ENCODE results near the gene CTRB2.

DNA sequence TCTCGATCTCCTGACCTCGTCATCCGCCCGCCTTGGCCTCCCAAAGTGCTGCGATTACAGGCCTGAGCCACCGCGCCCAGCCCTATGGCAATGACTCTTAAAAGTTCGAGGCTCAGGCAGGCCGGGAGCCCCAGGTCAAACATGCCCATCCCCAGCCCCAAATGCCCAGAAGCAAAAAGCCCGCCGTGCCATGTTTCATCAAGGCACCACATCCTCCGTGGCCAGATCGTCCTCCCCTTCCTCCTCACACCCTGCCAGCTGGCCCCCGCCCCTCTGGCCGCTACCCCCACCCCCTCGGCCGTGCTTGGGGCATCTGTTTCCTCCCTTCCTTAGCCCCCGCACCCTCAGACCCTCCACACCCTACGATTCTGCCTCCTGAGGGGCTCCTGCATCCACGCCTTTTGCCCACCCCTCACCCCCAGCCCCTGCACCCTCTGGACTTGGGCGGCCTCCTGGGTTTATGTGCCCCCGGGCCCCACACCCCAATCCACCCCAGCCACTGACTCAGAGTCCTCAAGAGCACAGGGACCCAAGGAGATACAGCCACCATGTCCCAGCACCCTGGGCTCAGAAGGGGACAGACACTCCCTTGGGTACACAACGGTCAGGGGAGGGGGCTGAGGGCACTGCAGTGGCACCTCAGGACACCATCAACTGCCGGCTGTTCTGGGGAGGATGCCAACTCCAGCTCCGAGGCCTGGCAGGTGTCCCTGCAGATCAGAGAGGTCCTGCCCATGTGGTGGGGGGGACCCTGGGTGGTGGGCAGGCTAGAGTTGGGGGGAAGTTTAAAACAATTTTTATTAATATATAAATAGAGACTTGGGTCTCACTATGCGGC is 18.9 kb upstream of the CTRB2 start:
- TF ChIP-seq, protein P1, sequence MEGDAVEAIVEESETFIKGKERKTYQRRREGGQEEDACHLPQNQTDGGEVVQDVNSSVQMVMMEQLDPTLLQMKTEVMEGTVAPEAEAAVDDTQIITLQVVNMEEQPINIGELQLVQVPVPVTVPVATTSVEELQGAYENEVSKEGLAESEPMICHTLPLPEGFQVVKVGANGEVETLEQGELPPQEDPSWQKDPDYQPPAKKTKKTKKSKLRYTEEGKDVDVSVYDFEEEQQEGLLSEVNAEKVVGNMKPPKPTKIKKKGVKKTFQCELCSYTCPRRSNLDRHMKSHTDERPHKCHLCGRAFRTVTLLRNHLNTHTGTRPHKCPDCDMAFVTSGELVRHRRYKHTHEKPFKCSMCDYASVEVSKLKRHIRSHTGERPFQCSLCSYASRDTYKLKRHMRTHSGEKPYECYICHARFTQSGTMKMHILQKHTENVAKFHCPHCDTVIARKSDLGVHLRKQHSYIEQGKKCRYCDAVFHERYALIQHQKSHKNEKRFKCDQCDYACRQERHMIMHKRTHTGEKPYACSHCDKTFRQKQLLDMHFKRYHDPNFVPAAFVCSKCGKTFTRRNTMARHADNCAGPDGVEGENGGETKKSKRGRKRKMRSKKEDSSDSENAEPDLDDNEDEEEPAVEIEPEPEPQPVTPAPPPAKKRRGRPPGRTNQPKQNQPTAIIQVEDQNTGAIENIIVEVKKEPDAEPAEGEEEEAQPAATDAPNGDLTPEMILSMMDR (IDR thresholded peaks at IDR 0.05) = no peak
- no peak for TF ChIP-seq POLR2A (IDR thresholded peaks at IDR 0.05)
